ENCODE results near the gene IGLL1. TPM values are rescaled to one million over a fixed set of nuclear protein-coding genes. Genes with fewer than 3 reads are reported as not detected.
"Not testable (repeated sequence)": the region's sequence is repeated elsewhere in the genome, so short reads cannot be mapped to it uniquely, and the experiment has no call there.

The IGLL1 gene
- total RNA-seq, 2 donors from 2014 or later, result not detected

DNA sequence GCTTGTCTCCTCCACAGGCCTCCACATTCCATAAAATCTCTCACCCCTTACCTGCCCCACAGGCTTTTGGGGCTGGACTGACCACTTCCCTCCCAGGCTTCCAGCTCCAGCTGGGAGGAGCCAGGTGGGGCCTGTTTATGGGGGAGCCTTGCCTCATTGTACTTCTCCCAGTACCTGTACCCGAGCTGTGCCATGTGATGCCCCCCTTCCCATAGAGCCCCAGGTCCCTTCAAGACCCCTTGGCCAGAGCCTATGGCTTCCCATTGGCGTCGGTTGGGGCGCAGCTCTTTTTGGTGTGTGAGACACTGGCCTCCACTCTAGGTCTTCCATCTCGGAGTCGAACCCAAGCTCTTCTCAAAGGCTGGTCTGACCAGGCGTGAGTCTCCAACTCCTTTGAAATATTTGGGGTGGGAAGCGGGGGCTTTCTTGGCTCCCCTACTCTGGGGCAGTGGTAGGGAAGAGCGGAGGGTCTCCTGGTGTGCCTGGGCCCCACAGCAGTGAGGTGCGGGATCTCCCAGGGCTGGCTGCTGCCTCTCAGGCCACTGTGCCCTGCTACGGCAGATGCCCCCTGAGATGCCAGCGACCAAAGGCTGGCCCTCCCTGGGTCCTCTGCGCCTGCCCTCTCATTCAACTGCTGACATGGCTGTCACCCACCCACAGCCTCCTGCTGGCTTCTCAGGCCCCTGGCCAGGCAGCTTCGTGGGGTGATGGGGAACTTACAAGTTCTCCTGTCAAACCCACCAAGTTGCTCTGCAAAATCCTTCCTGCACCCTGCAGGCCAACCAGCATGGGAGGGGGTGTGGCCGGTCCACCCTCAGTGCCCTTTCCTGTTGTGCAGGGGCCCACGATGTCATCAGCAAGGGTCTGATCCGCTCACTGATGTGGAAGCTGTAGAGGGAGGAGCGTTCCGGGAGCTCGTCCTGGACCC, 26.4 kb upstream of the IGLL1 start:
- Histone ChIP-seq H3K27ac (no peak overlapping the region), H3K4me1 (no peaks in the 10 kb centered on the region), H3K9me3 (no peaks in the 10 kb centered on the region), H3K36me3 (replicated peaks in 1 of 2; ENCODE audit: insufficient read depth in 1 of 2, low read depth in 2 of 2) (no peaks in the 10 kb centered on the region), H3K4me3 (no peak overlapping the region), H3K27me3 (no peaks in the 10 kb centered on the region)
- WGBS, 2 donors, result 87 to 88% methylated on average over 11 to 18 of the region's 20 CpGs
- intact Hi-C loops (cut with DNase I), result no loop called here
- ATAC-seq (no peak), DNase-seq (no peak)
- TF ChIP-seq, protein P1, sequence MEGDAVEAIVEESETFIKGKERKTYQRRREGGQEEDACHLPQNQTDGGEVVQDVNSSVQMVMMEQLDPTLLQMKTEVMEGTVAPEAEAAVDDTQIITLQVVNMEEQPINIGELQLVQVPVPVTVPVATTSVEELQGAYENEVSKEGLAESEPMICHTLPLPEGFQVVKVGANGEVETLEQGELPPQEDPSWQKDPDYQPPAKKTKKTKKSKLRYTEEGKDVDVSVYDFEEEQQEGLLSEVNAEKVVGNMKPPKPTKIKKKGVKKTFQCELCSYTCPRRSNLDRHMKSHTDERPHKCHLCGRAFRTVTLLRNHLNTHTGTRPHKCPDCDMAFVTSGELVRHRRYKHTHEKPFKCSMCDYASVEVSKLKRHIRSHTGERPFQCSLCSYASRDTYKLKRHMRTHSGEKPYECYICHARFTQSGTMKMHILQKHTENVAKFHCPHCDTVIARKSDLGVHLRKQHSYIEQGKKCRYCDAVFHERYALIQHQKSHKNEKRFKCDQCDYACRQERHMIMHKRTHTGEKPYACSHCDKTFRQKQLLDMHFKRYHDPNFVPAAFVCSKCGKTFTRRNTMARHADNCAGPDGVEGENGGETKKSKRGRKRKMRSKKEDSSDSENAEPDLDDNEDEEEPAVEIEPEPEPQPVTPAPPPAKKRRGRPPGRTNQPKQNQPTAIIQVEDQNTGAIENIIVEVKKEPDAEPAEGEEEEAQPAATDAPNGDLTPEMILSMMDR (IDR thresholded peaks at IDR 0.05), result no peak
- no peak for TF ChIP-seq POLR2A (IDR thresholded peaks at IDR 0.05)

DNA sequence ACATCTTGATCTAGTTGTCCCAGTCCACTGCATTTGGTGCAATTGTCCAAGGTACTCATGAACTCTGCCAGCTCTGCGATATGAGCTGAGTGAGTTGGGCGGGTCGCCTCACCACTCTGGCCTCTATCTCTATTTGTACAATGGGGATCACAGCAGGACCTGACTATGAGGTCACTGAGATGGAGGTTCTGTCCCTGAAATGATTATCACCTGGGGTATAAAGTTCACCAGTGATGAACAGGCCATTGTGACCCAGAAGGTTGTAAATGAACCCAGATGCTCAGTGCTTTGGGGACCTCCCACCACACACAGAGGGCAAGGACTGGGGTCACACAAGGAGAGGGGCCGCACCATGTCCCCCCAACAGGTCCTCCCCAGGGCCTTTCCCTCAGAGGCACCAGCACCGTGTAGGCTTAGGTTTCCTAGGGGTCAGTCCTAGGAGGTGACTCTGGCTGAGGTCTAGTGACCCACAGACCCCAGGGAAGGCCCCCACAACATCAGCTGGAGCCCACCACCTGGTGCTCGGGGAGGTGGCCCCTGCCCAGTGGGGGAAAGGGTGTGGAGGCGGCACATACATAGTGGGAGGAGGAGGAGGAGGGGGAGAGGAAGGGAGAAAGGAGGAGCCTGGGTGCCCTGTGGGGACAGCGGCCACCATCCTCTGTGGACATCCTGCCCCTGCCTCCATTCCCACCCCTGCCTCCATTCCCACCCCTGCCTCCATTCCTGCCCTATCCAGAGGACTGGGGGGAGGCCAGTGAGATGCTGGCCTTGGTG, 25.0 kb upstream of the IGLL1 start:
- no peak for TF ChIP-seq POLR2A (IDR thresholded peaks at IDR 0.05)
- TF ChIP-seq, protein P1 (IDR thresholded peaks at IDR 0.05), result no peak
- no peak overlapping the region for H3K27ac ChIP-seq
- H3K9me3 ChIP-seq, result no peaks in the 10 kb centered on the region
- 78 to 98% methylated on average over 5 to 8 of the region's 8 CpGs for WGBS, 2 donors
- H3K27me3 ChIP-seq, result no peaks in the 10 kb centered on the region
- no peak for DNase-seq
- H3K36me3 ChIP-seq (replicated peaks in 1 of 2; ENCODE audit: insufficient read depth in 1 of 2, low read depth in 2 of 2), result no peaks in the 10 kb centered on the region
- intact Hi-C loops (cut with DNase I), result no loop called here
- no peak for ATAC-seq
- no peaks in the 10 kb centered on the region for H3K4me1 ChIP-seq
- H3K4me3 ChIP-seq, result no peak overlapping the region

DNA sequence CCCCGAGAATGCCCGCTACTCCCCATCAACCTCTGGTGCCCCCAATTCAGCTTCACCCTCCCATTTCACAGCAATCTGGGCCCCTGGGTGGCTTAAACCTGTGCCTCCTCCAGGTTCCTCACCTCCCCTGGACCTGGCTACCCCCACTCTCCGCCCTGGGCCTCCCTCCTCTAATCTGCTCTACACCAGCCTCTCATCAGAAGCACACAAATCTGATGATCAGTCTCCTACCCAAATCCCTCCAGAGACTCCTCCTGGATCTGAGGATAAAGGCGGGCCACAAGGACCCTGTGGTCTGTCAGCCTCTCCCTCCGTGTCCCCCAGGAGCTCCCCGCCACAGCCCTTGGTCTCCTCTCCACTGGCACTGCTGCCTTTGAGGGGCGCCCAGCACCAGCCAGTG, 23.2 kb upstream of the IGLL1 start:
- H3K36me3 ChIP-seq (replicated peaks in 1 of 2; ENCODE audit: insufficient read depth in 1 of 2, low read depth in 2 of 2), result no peaks in the 10 kb centered on the region
- ATAC-seq, result no peak
- TF ChIP-seq, protein P1 (IDR thresholded peaks at IDR 0.05), result no peak
- TF ChIP-seq POLR2A (IDR thresholded peaks at IDR 0.05), result no peak
- no peaks in the 10 kb centered on the region for H3K27me3 ChIP-seq
- H3K9me3 ChIP-seq, result no peaks in the 10 kb centered on the region
- no peaks in the 10 kb centered on the region for H3K4me1 ChIP-seq
- no peak for DNase-seq
- WGBS, 2 donors, result 87 to 93% methylated on average over 6 to 7 of the region's 7 CpGs
- no peak overlapping the region for H3K27ac ChIP-seq
- intact Hi-C loops (cut with DNase I), result no loop called here
- no peak overlapping the region for H3K4me3 ChIP-seq

DNA sequence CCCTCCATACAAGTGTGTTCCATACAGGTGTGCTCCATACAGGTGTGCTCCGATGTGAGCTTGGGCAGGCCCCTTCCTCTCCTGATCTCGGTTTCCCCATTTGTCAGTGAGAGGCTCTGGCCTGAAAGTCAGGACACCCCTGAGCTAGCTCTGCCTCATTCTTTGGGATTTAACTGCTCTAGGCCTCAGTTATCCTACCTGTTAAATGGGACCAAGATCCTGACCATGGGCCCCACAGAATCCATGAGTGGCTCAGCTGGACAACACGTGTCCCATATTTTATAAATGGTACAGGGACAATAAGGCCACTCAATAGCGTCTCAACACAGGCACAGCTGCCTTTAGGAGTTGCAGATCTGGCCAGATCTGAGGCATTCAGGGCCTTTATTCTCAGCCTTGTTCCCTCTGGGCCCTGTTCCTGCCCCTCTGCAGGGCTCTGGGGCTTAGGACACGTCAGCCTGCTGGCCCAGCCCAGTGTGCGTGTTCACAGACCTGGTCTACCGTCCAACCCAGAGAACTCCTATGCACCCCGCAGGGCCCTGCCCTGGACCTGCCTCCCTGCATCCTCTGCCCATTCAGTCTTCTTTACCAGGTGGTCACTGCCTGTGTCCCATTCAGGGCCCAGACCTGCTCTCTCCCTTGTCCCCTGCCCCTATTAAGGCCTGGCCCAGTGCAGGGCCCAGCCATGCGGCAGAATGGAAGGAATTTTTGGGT, 18.9 kb upstream of the IGLL1 start:
- Histone ChIP-seq H3K27ac (no peak overlapping the region), H3K36me3 (replicated peaks in 1 of 2; ENCODE audit: insufficient read depth in 1 of 2, low read depth in 2 of 2) (no peaks in the 10 kb centered on the region), H3K4me3 (no peak overlapping the region), H3K27me3 (no peaks in the 10 kb centered on the region), H3K9me3 (no peaks in the 10 kb centered on the region), H3K4me1 (no peaks in the 10 kb centered on the region)
- no peak for DNase-seq
- ATAC-seq, result no peak
- intact Hi-C loops (cut with DNase I), result no loop called here
- 94 to 96% methylated on average over 5 to 9 of the region's 9 CpGs for WGBS, 2 donors
- no peak for TF ChIP-seq POLR2A (IDR thresholded peaks at IDR 0.05)
- TF ChIP-seq, protein P1 (IDR thresholded peaks at IDR 0.05), result no peak

DNA sequence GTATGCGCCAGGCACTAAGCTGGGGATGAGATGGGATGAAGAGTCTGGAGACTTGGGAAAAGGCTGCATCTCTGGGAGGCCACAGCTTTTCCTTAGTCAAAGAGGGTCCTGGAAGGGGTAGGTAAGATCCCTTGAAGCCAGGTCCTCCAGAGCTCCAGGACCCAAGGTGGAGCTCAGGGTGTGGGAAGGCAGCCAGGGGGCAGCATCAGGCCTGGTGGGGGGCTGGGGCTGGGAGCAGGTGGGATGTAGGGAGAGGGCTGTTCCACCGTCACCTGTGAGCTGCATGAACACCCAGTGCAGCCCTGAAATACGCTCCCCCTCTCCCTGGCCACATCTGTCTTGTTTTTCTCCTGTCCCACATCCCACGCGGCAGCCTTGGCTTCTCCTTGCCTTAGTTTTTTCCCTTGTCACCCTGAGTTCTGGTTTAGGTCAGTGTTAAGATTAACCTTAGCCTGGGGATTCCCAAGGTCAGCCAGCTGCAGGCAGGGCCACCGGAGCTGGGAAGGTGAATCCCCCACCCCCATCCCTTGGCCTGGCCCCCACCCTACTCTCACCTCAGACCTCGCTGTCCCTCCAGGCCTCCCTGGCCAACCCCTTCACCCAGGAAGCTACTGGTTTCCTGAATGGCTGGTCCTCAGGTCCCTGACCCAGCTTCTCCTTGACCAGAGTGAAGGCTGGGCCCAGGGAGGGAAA, 17.6 kb upstream of the IGLL1 start:
- ATAC-seq; H3K4me3 ChIP-seq; H3K27ac ChIP-seq; H3K9me3 ChIP-seq; H3K36me3 ChIP-seq (replicated peaks in 1 of 2; ENCODE audit: insufficient read depth in 1 of 2, low read depth in 2 of 2); H3K4me1 ChIP-seq; DNase-seq; intact Hi-C loops (cut with DNase I); H3K27me3 ChIP-seq: not testable (repeated sequence)
- WGBS, 2 donors, result 70 to 100% methylated on average over 1 to 5 of the region's 7 CpGs

DNA sequence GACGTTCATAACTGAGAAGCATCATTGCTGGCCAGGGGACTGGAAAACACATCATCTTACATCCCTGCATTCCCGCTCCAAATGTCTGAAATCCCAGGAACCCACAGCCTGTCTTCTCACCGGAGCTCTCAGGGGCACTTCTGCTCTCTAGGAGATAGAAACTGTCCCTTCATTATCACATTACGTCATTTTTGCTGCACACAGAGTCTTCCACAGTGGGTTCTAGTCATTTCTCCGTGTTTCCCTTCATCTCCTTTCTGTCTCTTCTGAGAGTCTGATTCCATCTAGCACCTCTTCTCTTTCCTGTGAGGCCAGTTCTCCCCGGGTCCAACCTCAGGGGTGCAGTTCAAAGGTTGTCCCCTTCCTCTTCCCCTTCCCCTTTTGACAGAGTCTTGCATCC, 15.8 kb upstream of the IGLL1 start:
- 34 to 41% methylated on average over 6 of the region's 6 CpGs for WGBS, 2 donors
- H3K4me3 ChIP-seq; ATAC-seq; DNase-seq; intact Hi-C loops (cut with DNase I); H3K9me3 ChIP-seq; H3K27me3 ChIP-seq; H3K36me3 ChIP-seq (replicated peaks in 1 of 2; ENCODE audit: insufficient read depth in 1 of 2, low read depth in 2 of 2); H3K27ac ChIP-seq: not testable (repeated sequence)
- peaks cover 19% of the 10 kb centered on the region for H3K4me1 ChIP-seq
